Head of caudate nucleus (tissue), 42 donors: ENCODE results near the gene DDC.

Experiments
- DNase-seq, 42 donors: peaks; one replicate each; pipeline versions ENCODE4 v3.0.0 to v3.0.0-alpha.2; 2020 to 2021; ENCODE audit warnings: mixed read lengths in 7 of 42
- intact Hi-C: fragments of 100-400 bp; cut with DNase I; formaldehyde crosslinking; loops from one replicate; pipeline ENCODE4 v1.15.0; 2022

The DDC gene

GRCh38 chr7:50448823-50449222 is 116.4 kb downstream of the DDC start:
- intact Hi-C loops: no loop called here
- no peak for DNase-seq

GRCh38 chr7:50446542-50446960 is 118.7 kb downstream of the DDC start:
- DNase-seq: no peak

GRCh38 chr7:50436133-50436806 is 128.9 kb downstream of the DDC start:
- intact Hi-C loops: no loop called here
- no peak for DNase-seq

More at GRCh38 chr7:50446542-50446960, 118.7 kb downstream of the DDC start:
- intact Hi-C loops: no loop called here

GRCh38 chr7:50431722-50432305 is 133.4 kb downstream of the DDC start:
- intact Hi-C loops: no loop called here
- no peak for DNase-seq

GRCh38 chr7:50431316-50431715 is 133.9 kb downstream of the DDC start:
- no peak for DNase-seq
- intact Hi-C loops: no loop called here

- no peak for DNase-seq
- intact Hi-C loops: no loop called here
Measured at GRCh38 chr7:50428911-50429310, 136.3 kb downstream of the DDC start.

GRCh38 chr7:50427518-50427917 is 137.7 kb downstream of the DDC start:
- intact Hi-C loops: no loop called here
- DNase-seq: no peak

GRCh38 chr7:50426280-50427045 is 138.7 kb downstream of the DDC start:
- DNase-seq: no peak
- intact Hi-C loops: no loop called here

GRCh38 chr7:50425318-50425717 is 139.9 kb downstream of the DDC start:
- DNase-seq: no peak
- intact Hi-C loops: no loop called here

- DNase-seq: no peak
- intact Hi-C loops: no loop called here
Measured at GRCh38 chr7:50423860-50424259, 141.3 kb downstream of the DDC start.

GRCh38 chr7:50422858-50423257 is 142.3 kb downstream of the DDC start:
- intact Hi-C loops: no loop called here
- DNase-seq: no peak

- intact Hi-C loops: no loop called here
- DNase-seq: no peak
Measured at GRCh38 chr7:50421043-50421442, 144.2 kb downstream of the DDC start.

- intact Hi-C loops: no loop called here
- no peak for DNase-seq
Measured at GRCh38 chr7:50418526-50419290, 146.5 kb downstream of the DDC start.

GRCh38 chr7:50418086-50418515 is 147.1 kb downstream of the DDC start:
- DNase-seq: peak; percentile 35 to 86 (median 71)
- intact Hi-C loops: no loop called here

GRCh38 chr7:50416527-50417182 is 148.6 kb downstream of the DDC start:
- peak in 7 of 42 donors; percentile 8 to 30 (median 15) for DNase-seq
- intact Hi-C loops: no loop called here

GRCh38 chr7:50415844-50416364 is 149.3 kb downstream of the DDC start:
- intact Hi-C loops: no loop called here
- no peak for DNase-seq

- DNase-seq: no peak
- intact Hi-C loops: no loop called here
Measured at GRCh38 chr7:50413561-50413960, 151.6 kb downstream of the DDC start.

GRCh38 chr7:50412973-50413372 is 152.2 kb downstream of the DDC start:
- intact Hi-C loops: no loop called here
- no peak for DNase-seq

- DNase-seq: no peak
- intact Hi-C loops: no loop called here
Measured at GRCh38 chr7:50411332-50411731, 153.9 kb downstream of the DDC start.
